Neural progenitor cell (in vitro differentiated cells): ENCODE measurements around the gene PSD4.

Experiments
- CTCF ChIP-seq: fragments of 200-600 bp; sonication (generic); IDR thresholded peaks from 2 replicates; pipeline ENCODE4 v1.5.1; 2017; ENCODE audit warnings: antibody characterized with exemption, mild to moderate bottlenecking
- EZH2 ChIP-seq: fragments of 200-600 bp; sonication (generic); IDR thresholded peaks from 2 replicates; pipeline ENCODE4 v1.6.1; 2017; ENCODE audit warnings: antibody characterized with exemption, mild to moderate bottlenecking, moderate library complexity
- EZH2phosphoT487 ChIP-seq: fragments of 200-600 bp; sonication (generic); IDR thresholded peaks from 2 replicates; pipeline ENCODE4 v1.6.1; 2017; ENCODE audit warnings: antibody characterized with exemption

GRCh38 chr2:113131352-113132185 lies 42.2 kb upstream of the PSD4 start:
- no peak for TF ChIP-seq CTCF
- TF ChIP-seq EZH2, result no peak
- TF ChIP-seq EZH2phosphoT487, result no peak
